Measurements from ENCODE around the gene SERTM2. TPM values are rescaled to one million over a fixed set of nuclear protein-coding genes. Genes with fewer than 3 reads are reported as not detected.

SERTM2 gene
- total RNA-seq, 1 experiment from 2014 or later: not detected

- ChIA-PET POLR2A (ENCODE audit: unreplicated experiment) (no interaction called here), CTCF (no interaction called here)
- no peaks in the 10 kb centered on the region for H3K9me3 ChIP-seq (ENCODE audit: low read length)
- no peaks in the 10 kb centered on the region for H3K4me1 ChIP-seq (ENCODE audit: insufficient read depth, low read length)
- TF ChIP-seq EZH2 (IDR thresholded peaks at IDR 0.05; ENCODE audit: low read length, unreplicated experiment) (no peak), EZH2phosphoT487 (IDR thresholded peaks at IDR 0.05; ENCODE audit: borderline replicate concordance, low read length) (no peak)
- TF ChIP-seq, protein P1, sequence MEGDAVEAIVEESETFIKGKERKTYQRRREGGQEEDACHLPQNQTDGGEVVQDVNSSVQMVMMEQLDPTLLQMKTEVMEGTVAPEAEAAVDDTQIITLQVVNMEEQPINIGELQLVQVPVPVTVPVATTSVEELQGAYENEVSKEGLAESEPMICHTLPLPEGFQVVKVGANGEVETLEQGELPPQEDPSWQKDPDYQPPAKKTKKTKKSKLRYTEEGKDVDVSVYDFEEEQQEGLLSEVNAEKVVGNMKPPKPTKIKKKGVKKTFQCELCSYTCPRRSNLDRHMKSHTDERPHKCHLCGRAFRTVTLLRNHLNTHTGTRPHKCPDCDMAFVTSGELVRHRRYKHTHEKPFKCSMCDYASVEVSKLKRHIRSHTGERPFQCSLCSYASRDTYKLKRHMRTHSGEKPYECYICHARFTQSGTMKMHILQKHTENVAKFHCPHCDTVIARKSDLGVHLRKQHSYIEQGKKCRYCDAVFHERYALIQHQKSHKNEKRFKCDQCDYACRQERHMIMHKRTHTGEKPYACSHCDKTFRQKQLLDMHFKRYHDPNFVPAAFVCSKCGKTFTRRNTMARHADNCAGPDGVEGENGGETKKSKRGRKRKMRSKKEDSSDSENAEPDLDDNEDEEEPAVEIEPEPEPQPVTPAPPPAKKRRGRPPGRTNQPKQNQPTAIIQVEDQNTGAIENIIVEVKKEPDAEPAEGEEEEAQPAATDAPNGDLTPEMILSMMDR (conservative IDR thresholded peaks at IDR 0.05; ENCODE audit: low read depth, low read length): no peak
- no peaks in the 10 kb centered on the region for H4K20me1 ChIP-seq (ENCODE audit: low read length)
- no TSS peak for BruUV-seq (replicated peaks)
- no peak overlapping the region for H3K4me3 ChIP-seq (ENCODE audit: low read length)
- no peak for DNase-seq
- H3K9ac ChIP-seq (ENCODE audit: low read length): no peak overlapping the region
- no peaks in the 10 kb centered on the region for H3F3A ChIP-seq (ENCODE audit: low read length, unreplicated experiment)
- ATAC-seq: no peak
- no peaks in the 10 kb centered on the region for H3K79me2 ChIP-seq (ENCODE audit: low read length)
- no peaks in the 10 kb centered on the region for H3K9me2 ChIP-seq (replicated peaks; ENCODE audit: low read length)
- intact Hi-C loops (cut with micrococcal nuclease): no loop called here
- H3K36me3 ChIP-seq (ENCODE audit: low read depth, low read length): no peaks in the 10 kb centered on the region
- H3K4me2 ChIP-seq (ENCODE audit: low read length): no peak overlapping the region
- H3K27ac ChIP-seq (ENCODE audit: low read length): no peak overlapping the region
- H2AFZ ChIP-seq (ENCODE audit: low read length): no peak overlapping the region
- no peaks in the 10 kb centered on the region for H3K27me3 ChIP-seq (ENCODE audit: low read length)
These were observed 12.8 kb upstream of the SERTM2 start for GRCh38 chrX:111498538-111499103.

GRCh38 chrX:111503485-111503993 lies 7.9 kb upstream of the SERTM2 start:
- no peaks in the 10 kb centered on the region for H3K36me3 ChIP-seq (ENCODE audit: low read depth, low read length)
- H4K20me1 ChIP-seq (ENCODE audit: low read length): no peaks in the 10 kb centered on the region
- no peak for DNase-seq
- H2AFZ ChIP-seq (ENCODE audit: low read length): no peak overlapping the region
- ChIA-PET CTCF (no interaction called here), POLR2A (ENCODE audit: unreplicated experiment) (no interaction called here)
- no peak overlapping the region for H3K4me3 ChIP-seq (ENCODE audit: low read length)
- H3K9ac ChIP-seq (ENCODE audit: low read length): no peak overlapping the region
- TF ChIP-seq EZH2phosphoT487 (IDR thresholded peaks at IDR 0.05; ENCODE audit: borderline replicate concordance, low read length) (no peak), EZH2 (IDR thresholded peaks at IDR 0.05; ENCODE audit: low read length, unreplicated experiment) (no peak)
- TF ChIP-seq, protein P1 (conservative IDR thresholded peaks at IDR 0.05; ENCODE audit: low read depth, low read length): no peak
- intact Hi-C loops (cut with micrococcal nuclease): no loop called here
- BruUV-seq (replicated peaks): no TSS peak
- ATAC-seq: no peak
- no peak overlapping the region for H3K4me2 ChIP-seq (ENCODE audit: low read length)
- no peak overlapping the region for H3K27ac ChIP-seq (ENCODE audit: low read length)
- no peaks in the 10 kb centered on the region for H3K9me3 ChIP-seq (ENCODE audit: low read length)
- H3F3A ChIP-seq (ENCODE audit: low read length, unreplicated experiment): no peaks in the 10 kb centered on the region
- H3K9me2 ChIP-seq (replicated peaks; ENCODE audit: low read length): no peaks in the 10 kb centered on the region
- no peaks in the 10 kb centered on the region for H3K79me2 ChIP-seq (ENCODE audit: low read length)
- H3K27me3 ChIP-seq (ENCODE audit: low read length): no peaks in the 10 kb centered on the region
- no peaks in the 10 kb centered on the region for H3K4me1 ChIP-seq (ENCODE audit: insufficient read depth, low read length)

GRCh38 chrX:111504941-111505340 lies 6.5 kb upstream of the SERTM2 start:
- intact Hi-C loops (cut with micrococcal nuclease): no loop called here
- POLR2A ChIA-PET (ENCODE audit: unreplicated experiment): no interaction called here
- Histone ChIP-seq H3K27ac (ENCODE audit: low read length) (no peak overlapping the region), H3K4me1 (ENCODE audit: insufficient read depth, low read length) (no peaks in the 10 kb centered on the region), H4K20me1 (ENCODE audit: low read length) (no peaks in the 10 kb centered on the region), H2AFZ (ENCODE audit: low read length) (no peak overlapping the region), H3K4me2 (ENCODE audit: low read length) (no peak overlapping the region), H3F3A (ENCODE audit: low read length, unreplicated experiment) (no peaks in the 10 kb centered on the region), H3K9ac (ENCODE audit: low read length) (no peak overlapping the region), H3K4me3 (ENCODE audit: low read length) (no peak overlapping the region), H3K36me3 (ENCODE audit: low read depth, low read length) (no peaks in the 10 kb centered on the region), H3K9me3 (ENCODE audit: low read length) (no peaks in the 10 kb centered on the region), H3K79me2 (ENCODE audit: low read length) (no peaks in the 10 kb centered on the region), H3K27me3 (ENCODE audit: low read length) (no peaks in the 10 kb centered on the region), H3K9me2 (replicated peaks; ENCODE audit: low read length) (no peaks in the 10 kb centered on the region)
- no peak for DNase-seq
- CTCF ChIA-PET: no interaction called here
- no peak for TF ChIP-seq EZH2phosphoT487 (IDR thresholded peaks at IDR 0.05; ENCODE audit: borderline replicate concordance, low read length)
- no peak for TF ChIP-seq EZH2 (IDR thresholded peaks at IDR 0.05; ENCODE audit: low read length, unreplicated experiment)
- TF ChIP-seq, protein P1 (conservative IDR thresholded peaks at IDR 0.05; ENCODE audit: low read depth, low read length): no peak
- no TSS peak for BruUV-seq (replicated peaks)
- ATAC-seq: no peak

Measured in PC-3 (cell line).